Measurements from ENCODE around the gene SNAP47.

The SNAP47 gene

GRCh38 chr1:227731241-227731677 lies 4.0 kb upstream of the SNAP47 start:
- peaks cover 38% of the 10 kb centered on the region for H3K4me1 Mint-ChIP-seq
- H3K9me3 Mint-ChIP-seq = no peaks in the 10 kb centered on the region
- H3K27ac Mint-ChIP-seq = no peak overlapping the region
- peaks cover 3% of the 10 kb centered on the region for H3K27me3 Mint-ChIP-seq (ENCODE audit: low read depth)
- no peaks in the 10 kb centered on the region for H3K36me3 Mint-ChIP-seq (ENCODE audit: low read depth)
- TF ChIP-seq CTCF (IDR thresholded peaks at IDR 0.05; ENCODE audit: unreplicated experiment in 3 of 3) = no peak
- peak overlapping the region in 2 of 3 experiments; percentile 12 to 45 for H3K4me3 Mint-ChIP-seq

- peaks cover under 1% of the 10 kb centered on the region for H3K27me3 Mint-ChIP-seq (ENCODE audit: low read depth)
- TF ChIP-seq CTCF (IDR thresholded peaks at IDR 0.05; ENCODE audit: unreplicated experiment in 3 of 3) = no peak
- peak overlapping the region; percentile 70 to 99 (median 94) for H3K4me3 Mint-ChIP-seq
- H3K27ac Mint-ChIP-seq = no peak overlapping the region
- H3K4me1 Mint-ChIP-seq = peaks cover 36% of the 10 kb centered on the region
- H3K9me3 Mint-ChIP-seq = no peaks in the 10 kb centered on the region
- no peaks in the 10 kb centered on the region for H3K36me3 Mint-ChIP-seq (ENCODE audit: low read depth)
Measured at GRCh38 chr1:227731696-227732585, 3.3 kb upstream of the SNAP47 start.

GRCh38 chr1:227732586-227733308 lies 2.5 kb upstream of the SNAP47 start:
- Mint-ChIP-seq H3K36me3 (ENCODE audit: low read depth) (no peaks in the 10 kb centered on the region), H3K4me3 (peak overlapping the region; percentile 70 to 99 (median 94)), H3K4me1 (peaks cover 33% of the 10 kb centered on the region), H3K27ac (no peak overlapping the region), H3K27me3 (ENCODE audit: low read depth) (no peaks in the 10 kb centered on the region), H3K9me3 (no peaks in the 10 kb centered on the region)
- no peak for TF ChIP-seq CTCF (IDR thresholded peaks at IDR 0.05; ENCODE audit: unreplicated experiment in 3 of 3)

GRCh38 chr1:227733309-227733705 lies 1.9 kb upstream of the SNAP47 start:
- Mint-ChIP-seq H3K27ac (no peak overlapping the region), H3K9me3 (no peaks in the 10 kb centered on the region), H3K4me3 (peak overlapping the region; percentile 94 to 99 (median 95)), H3K36me3 (ENCODE audit: low read depth) (no peaks in the 10 kb centered on the region), H3K4me1 (peaks cover 29% of the 10 kb centered on the region), H3K27me3 (ENCODE audit: low read depth) (no peaks in the 10 kb centered on the region)
- TF ChIP-seq CTCF (IDR thresholded peaks at IDR 0.05; ENCODE audit: unreplicated experiment in 3 of 3) = no peak

- Mint-ChIP-seq H3K36me3 (ENCODE audit: low read depth) (no peaks in the 10 kb centered on the region), H3K27me3 (ENCODE audit: low read depth) (no peaks in the 10 kb centered on the region), H3K4me1 (peaks cover 24% of the 10 kb centered on the region), H3K9me3 (no peaks in the 10 kb centered on the region), H3K27ac (peak overlapping the region; percentile 37 to 65 (median 55)), H3K4me3 (peak overlapping the region; percentile 94 to 99 (median 95))
- TF ChIP-seq CTCF (IDR thresholded peaks at IDR 0.05; ENCODE audit: unreplicated experiment in 3 of 3) = no peak
Measured at GRCh38 chr1:227733751-227734545, 1.3 kb upstream of the SNAP47 start.

Data from nephron (organoid).